K562 (cell line): ENCODE results near the gene E2F2. TPM values are rescaled to one million over a fixed set of nuclear protein-coding genes. Genes with fewer than 3 reads are reported as not detected.

Experiments used
- ATF3 ChIP-seq, 2 experiments: fragments of 450-650 bp in 1 of 2; sonication (generic) in 1 of 2; formaldehyde crosslinking in 1 of 2; IDR thresholded peaks in 1 of 2; conservative IDR thresholded peaks in 1 of 2; 2 replicates each; pipeline versions ENCODE4 v1.6.1 to v1.8.1; 2016 to 2023; ENCODE audit warnings: mild to moderate bottlenecking in 2 of 2, moderate library complexity in 2 of 2, inconsistent platforms in 1 of 2, missing genetic modification reagents in 1 of 2
- BRCA1 ChIP-seq, 2 experiments: fragments of 450-650 bp in 1 of 2; sonication (generic) in 1 of 2; formaldehyde crosslinking in 1 of 2; IDR thresholded peaks; 2 replicates each; pipeline versions ENCODE4 v1.5.0 to v1.6.1; 2017 to 2020; ENCODE audit warnings: mild to moderate bottlenecking in 1 of 2, missing genetic modification reagents in 1 of 2
- CEBPZ ChIP-seq: fragments of 150-350 bp; IDR thresholded peaks from 2 replicates; pipeline ENCODE4 v1.6.1; 2014; ENCODE audit warnings: low read depth, mild to moderate bottlenecking, low read length, borderline replicate concordance
- FUS ChIP-seq: fragments of 200-400 bp; formaldehyde crosslinking; optimal IDR thresholded peaks from 2 replicates; pipeline ENCODE3; 2017; ENCODE audit warnings: low read depth, low read length
- HMGN3 ChIP-seq: IDR thresholded peaks from 2 replicates; pipeline ENCODE4 v1.6.1; 2011; ENCODE audit warnings: borderline replicate concordance, low read depth, mild to moderate bottlenecking, mixed read lengths, low read length; ENCODE audit not compliant: insufficient read length; ENCODE audit errors: extremely low read depth
- KAT7 ChIP-seq: sonication (generic); formaldehyde crosslinking; IDR thresholded peaks from 2 replicates; pipeline ENCODE4 v1.8.0; 2022; ENCODE audit warnings: missing genetic modification reagents, mild to moderate bottlenecking, borderline replicate concordance
- KLF13 ChIP-seq: fragments of 450-650 bp; IDR thresholded peaks from 2 replicates; pipeline ENCODE4 v1.6.1; 2016; ENCODE audit warnings: missing genetic modification characterization, low read depth, mild to moderate bottlenecking, missing compliant biosample characterization, moderate library complexity, borderline replicate concordance
- RBM17 ChIP-seq: fragments of 200-400 bp; formaldehyde crosslinking; IDR thresholded peaks from 2 replicates; pipeline ENCODE4 v1.6.1; 2017; ENCODE audit warnings: low read depth, mild to moderate bottlenecking, low read length, borderline replicate concordance
- SRSF3 ChIP-seq: fragments of 200-400 bp; formaldehyde crosslinking; IDR thresholded peaks from 2 replicates; pipeline ENCODE4 v1.6.1; 2016; ENCODE audit warnings: mild to moderate bottlenecking, low read length, moderate library complexity; ENCODE audit not compliant: insufficient read depth
- TCFL5 ChIP-seq: fragments of 250-450 bp; sonication (Bioruptor Pico); conservative IDR thresholded peaks from 2 replicates; pipeline ENCODE4 v1.6.1; 2021; ENCODE audit warnings: mild to moderate bottlenecking, moderate library complexity, matching md5 sums
- YBX1 ChIP-seq: fragments of 450-650 bp; IDR thresholded peaks from 2 replicates; pipeline ENCODE4 v1.7.1; 2016; ENCODE audit warnings: mild to moderate bottlenecking
- ZBTB11 ChIP-seq, 3 experiments: fragments of 200-800 bp in 1 of 3; fragments of 250-450 bp in 1 of 3; fragments of 450-650 bp in 1 of 3; sonication (Bioruptor Pico) in 1 of 3; sonication (Bioruptor generic) in 1 of 3; formaldehyde crosslinking in 1 of 3; IDR thresholded peaks; 2 replicates each; pipeline versions ENCODE4 v1.6.1 to v1.8.0; 2016 to 2022; ENCODE audit warnings: mild to moderate bottlenecking in 2 of 3, missing genetic modification characterization in 2 of 3, missing compliant biosample characterization in 1 of 3, moderate library complexity in 1 of 3
- ZBTB7A ChIP-seq: IDR thresholded peaks from 2 replicates; pipeline ENCODE4 v1.6.1; 2011; ENCODE audit warnings: low read depth, mild to moderate bottlenecking, low read length, moderate library complexity, borderline replicate concordance; ENCODE audit not compliant: control insufficient read depth
- ZNF280B ChIP-seq: fragments of 250-450 bp; sonication (Bioruptor Pico); IDR thresholded peaks from 2 replicates; pipeline ENCODE4 v1.5.1; 2021; ENCODE audit warnings: mild to moderate bottlenecking
- ZNF785 ChIP-seq: fragments of 250-450 bp; sonication (Bioruptor Pico); IDR thresholded peaks from 2 replicates; pipeline ENCODE4 v1.4.0; 2020; ENCODE audit warnings: mild to moderate bottlenecking
- polyA plus RNA-seq, 8 experiments: library from polyadenylated mRNA; depleted of rRNA in 4 of 8; stranded (reverse) in 5 of 8; unstranded in 3 of 8; fragments of >200 nt; fragmentation: Nextera tagmentation in 2 of 8; fragmentation: Illumina TruSeq in 1 of 8; extraction: Ambion mirVana in 2 of 8; extraction: Trizol in 1 of 8; gene quantifications; 2 replicates each; pipeline versions ENCODE4 v1.2.1 to v1.2.3, GENCODE V29; 2011 to 2014; ENCODE audit warnings: inconsistent platforms in 1 of 8, missing spikeins in 1 of 8
- total RNA-seq, 7 experiments: library from RNA; depleted of rRNA in 6 of 7; stranded (reverse); fragments of >200 nt in 6 of 7; fragmentation: Illumina TruSeq in 2 of 7; extraction: Trizol in 2 of 7; gene quantifications; 2 replicates each; pipeline versions ENCODE4 v1.2.1 to v1.2.3, GENCODE V29; 2011 to 2021; ENCODE audit warnings: low replicate concordance in 1 of 7

E2F2 gene
- total and polyA plus RNA-seq, 9 of the 15 experiments (the other 6 are each of a cell fraction or from before 2014, with no cell fraction given), result 3.1 to 25.3 (median 11.4) TPM

- TF ChIP-seq CEBPZ (no peak), BRCA1 (IDR thresholded peaks at IDR 0.05) (no peak), BRCA1 (CRISPR knock-in tag; IDR thresholded peaks at IDR 0.05) (no peak), KAT7 (CRISPR knock-in tag) (no peak), SRSF3 (no peak), FUS (no peak), ATF3 (IDR thresholded peaks at IDR 0.05) (no peak), ATF3 (CRISPR knock-in tag; conservative IDR thresholded peaks at IDR 0.05) (no peak; the same call in 1 of the 2 replicates), YBX1 (no peak), RBM17 (no peak), ZBTB11 (CRISPR knock-in tag; IDR thresholded peaks at IDR 0.05) (peak in 1 of 3 experiments; percentile 26; a peak in 1 of 6 replicates), KLF13 (tag) (no peak), TCFL5 (CRISPR knock-in tag) (no peak), ZBTB7A (peak; percentile 89; the same call in 1 of the 2 replicates), ZNF280B (CRISPR knock-in tag) (no peak), ZNF785 (CRISPR knock-in tag) (no peak), HMGN3 (peak; percentile 96)
These were observed 23.6 kb upstream of the E2F2 start (continued) for GRCh38 chr1:23554481-23555269.
